ENCODE results near the gene RBKS. TPM values are rescaled to one million over a fixed set of nuclear protein-coding genes. Genes with fewer than 3 reads are reported as not detected.

RBKS gene
- total RNA-seq (1 to 10 TPM; 3.4 to 9.1 (median 5.5) TPM), polyA plus RNA-seq (1 to 10 TPM in 1 of 2 donors, under 1 TPM in 1; 0.88 to 4.6 TPM)
- long read RNA-seq, donor 1, partial matches to known transcripts: 0 of 6 reads
- long read RNA-seq, donor 1, other reads (novel, unspliced or antisense): 5 of 6 reads
- long read RNA-seq, donor 2, partial matches to known transcripts: 1 of 3 reads
- long read RNA-seq, donor 2, other reads (novel, unspliced or antisense): 1 of 3 reads
- long read RNA-seq, donor 3, partial matches to known transcripts: 1 of 11 reads
- long read RNA-seq, donor 3, other reads (novel, unspliced or antisense): 6 of 11 reads

DNA sequence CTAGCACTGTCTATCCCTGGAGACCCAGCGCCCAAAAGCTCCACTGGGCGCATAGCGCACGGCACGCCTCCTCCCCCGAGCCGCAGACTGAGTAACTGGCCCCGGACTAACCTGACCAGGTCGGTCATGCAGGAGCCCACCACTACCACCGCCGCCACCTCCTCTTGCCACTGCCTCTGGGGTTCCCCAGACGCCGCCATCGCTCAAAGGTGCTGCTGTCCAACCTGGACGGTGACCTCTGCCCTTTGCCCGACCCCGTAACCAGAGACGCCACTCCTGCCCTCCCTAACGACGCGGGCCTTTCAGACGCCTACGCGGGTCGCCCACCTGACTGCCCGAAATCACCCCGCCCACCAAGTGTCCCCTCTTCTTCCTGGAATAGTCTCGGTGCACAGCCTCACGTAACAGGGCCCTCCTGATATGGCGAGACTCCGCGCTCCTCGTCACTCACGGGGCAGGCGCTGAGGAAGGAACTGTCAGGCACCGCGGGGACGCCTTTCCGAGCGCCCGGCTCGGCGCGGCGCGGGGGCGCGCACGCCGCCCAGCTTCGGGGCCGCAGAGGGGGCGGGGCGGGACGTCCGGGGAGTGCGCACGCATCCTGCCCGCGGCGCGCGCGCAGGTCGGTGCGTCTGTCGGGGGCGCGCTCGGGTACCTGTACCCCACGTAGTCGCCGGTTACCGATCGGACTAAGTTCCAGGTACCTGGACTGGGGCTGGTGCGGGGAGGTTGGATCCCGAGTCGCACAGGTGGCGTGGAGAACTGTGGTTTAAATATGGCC is at the start of gene RBKS, which contains the start of gene BABAM2:
Gene RBKS, minus strand, starts transcription at position 242 of the 778 bp plus-strand sequence. Its CDS starts 42 bp downstream, at position 200.
Gene BABAM2, plus strand, starts transcription at position 584 of the 778 bp plus-strand sequence. CDS start 3,828 bp downstream, outside the sequence.
- peak within 1 kb of the TSS; percentile 80 to 99 (median 98) for H3K27ac ChIP-seq

GRCh38 chr2:27935026-27935425 is 44.8 kb upstream of the RBKS start:
- Histone ChIP-seq H3K4me3 (no peak overlapping the region), H3K4me1 (peaks cover 0 to 8% (median 2%) of the 10 kb centered on the region in 9 donors), H3K27ac (no peak overlapping the region), H3K9me3 (no peaks in the 10 kb centered on the region), H3K36me3 (peaks cover 0 to 22% (median 0%) of the 10 kb centered on the region in 9 donors), H3K27me3 (no peaks in the 10 kb centered on the region)
- DNase-seq: no peak
- no peak for ATAC-seq
- TF ChIP-seq, protein P1, sequence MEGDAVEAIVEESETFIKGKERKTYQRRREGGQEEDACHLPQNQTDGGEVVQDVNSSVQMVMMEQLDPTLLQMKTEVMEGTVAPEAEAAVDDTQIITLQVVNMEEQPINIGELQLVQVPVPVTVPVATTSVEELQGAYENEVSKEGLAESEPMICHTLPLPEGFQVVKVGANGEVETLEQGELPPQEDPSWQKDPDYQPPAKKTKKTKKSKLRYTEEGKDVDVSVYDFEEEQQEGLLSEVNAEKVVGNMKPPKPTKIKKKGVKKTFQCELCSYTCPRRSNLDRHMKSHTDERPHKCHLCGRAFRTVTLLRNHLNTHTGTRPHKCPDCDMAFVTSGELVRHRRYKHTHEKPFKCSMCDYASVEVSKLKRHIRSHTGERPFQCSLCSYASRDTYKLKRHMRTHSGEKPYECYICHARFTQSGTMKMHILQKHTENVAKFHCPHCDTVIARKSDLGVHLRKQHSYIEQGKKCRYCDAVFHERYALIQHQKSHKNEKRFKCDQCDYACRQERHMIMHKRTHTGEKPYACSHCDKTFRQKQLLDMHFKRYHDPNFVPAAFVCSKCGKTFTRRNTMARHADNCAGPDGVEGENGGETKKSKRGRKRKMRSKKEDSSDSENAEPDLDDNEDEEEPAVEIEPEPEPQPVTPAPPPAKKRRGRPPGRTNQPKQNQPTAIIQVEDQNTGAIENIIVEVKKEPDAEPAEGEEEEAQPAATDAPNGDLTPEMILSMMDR (IDR thresholded peaks at IDR 0.05): no peak
- intact Hi-C loops (cut with DNase I): no loop called here
- 94 to 96% methylated on average over 3 of the region's 3 CpGs for WGBS, 2 donors

More for the DNA sequence above, at the start of gene RBKS, which contains the start of gene BABAM2:
- Histone ChIP-seq H3K4me1 (peaks cover 0 to 61% (median 34%) of the 10 kb centered on the region in 9 donors), H3K27me3 (no peaks in the 10 kb centered on the region), H3K36me3 (peaks cover 0 to 10% (median 0%) of the 10 kb centered on the region in 9 donors), H3K9me3 (no peaks in the 10 kb centered on the region), H3K4me3 (peak within 1 kb of the TSS; percentile 55 to 84 (median 80))
- DNase-seq: peak; percentile 89 to 90
- TF ChIP-seq, protein P1 (IDR thresholded peaks at IDR 0.05): no peak
- intact Hi-C loops (cut with DNase I): loop anchor here in 7 of 10 donors (1.0 to 10.0 kb wide), 11 partner anchors 32 to 507 kb away; partner anchors contain the start of gene FOSL2 (in 3 of the 7)
- ATAC-seq: peak; percentile 93 to 98 (median 96)
- WGBS, 2 donors: 0% methylated on average over 75 to 79 of the region's 79 CpGs

DNA sequence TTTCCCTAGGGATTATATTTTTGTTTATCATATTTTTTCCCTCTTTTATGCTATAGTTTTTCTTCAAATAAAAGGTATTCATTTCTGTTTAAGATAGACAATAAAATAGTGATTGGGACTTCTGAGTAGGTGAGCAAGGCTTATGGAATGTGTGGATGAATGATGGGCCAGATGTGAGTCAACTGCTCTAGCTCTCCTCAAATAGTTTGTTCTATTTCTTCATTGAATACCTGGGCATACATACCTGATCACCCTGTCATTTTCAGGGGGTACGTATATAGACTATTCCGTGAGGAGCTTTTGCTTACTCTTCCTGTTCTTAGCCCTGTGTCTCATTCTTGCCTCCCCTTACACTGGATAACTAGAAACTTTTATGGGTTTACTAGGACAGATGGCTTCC is 42.2 kb upstream of the RBKS start:
- Histone ChIP-seq H3K9me3 (no peaks in the 10 kb centered on the region), H3K4me3 (no peak overlapping the region), H3K27ac (no peak overlapping the region), H3K27me3 (no peaks in the 10 kb centered on the region), H3K4me1 (peaks cover 0 to 6% (median 0%) of the 10 kb centered on the region in 9 donors), H3K36me3 (peaks cover 0 to 27% (median 0%) of the 10 kb centered on the region in 9 donors)
- TF ChIP-seq, protein P1 (IDR thresholded peaks at IDR 0.05): no peak
- DNase-seq (no peak), ATAC-seq (no peak)
- intact Hi-C loops (cut with DNase I): no loop called here
- 95 to 96% methylated on average over 2 of the region's 2 CpGs for WGBS, 2 donors

DNA sequence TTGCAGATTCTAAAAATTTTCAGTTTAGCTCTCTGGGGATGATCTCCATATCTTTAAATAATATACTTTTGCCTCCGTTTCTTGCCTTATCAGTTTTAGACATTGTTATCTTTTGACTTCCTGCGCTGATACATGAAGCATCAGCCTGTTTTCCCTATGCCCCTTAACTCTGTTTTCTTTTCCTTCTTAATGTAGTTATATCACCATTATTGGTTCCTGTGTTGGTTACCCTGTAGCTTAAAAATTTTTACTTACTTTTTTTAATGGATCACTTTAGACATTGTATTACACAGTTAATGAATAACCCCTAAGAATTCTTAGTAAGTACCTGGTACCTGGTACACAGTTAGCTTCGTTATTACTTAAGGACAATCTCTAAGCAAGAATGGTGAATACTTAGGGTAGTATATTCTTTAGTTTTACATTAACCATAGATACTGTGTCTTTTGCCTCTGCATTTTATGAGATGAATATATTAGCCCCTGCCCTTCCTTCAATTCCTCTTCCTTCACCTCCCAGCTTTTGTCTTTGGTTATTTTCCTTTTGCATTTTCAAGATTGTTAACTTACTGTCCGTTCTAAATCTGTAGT is 41.3 kb upstream of the RBKS start:
- DNase-seq: no peak
- TF ChIP-seq, protein P1 (IDR thresholded peaks at IDR 0.05): no peak
- peaks cover 0 to 27% (median 0%) of the 10 kb centered on the region in 9 donors for H3K36me3 ChIP-seq
- H3K9me3 ChIP-seq: no peaks in the 10 kb centered on the region
- no peak for ATAC-seq
- intact Hi-C loops (cut with DNase I): no loop called here
- no peak overlapping the region for H3K27ac ChIP-seq
- no peaks in the 10 kb centered on the region for H3K27me3 ChIP-seq
- no peak overlapping the region for H3K4me3 ChIP-seq
- 76 to 77% methylated on average over 4 of the region's 4 CpGs for WGBS, 2 donors
- H3K4me1 ChIP-seq: no peaks in the 10 kb centered on the region

Data from heart right ventricle (tissue), 16 donors.